Activated naive CD8-positive, alpha-beta T cell treated with anti-CD3 and anti-CD28 coated beads for 36 hours (primary cell): ENCODE results near the gene TAGAP. TPM values are rescaled to one million over a fixed set of nuclear protein-coding genes. Genes with fewer than 3 reads are reported as not detected.
"Not testable (repeated sequence)": the region's sequence is repeated elsewhere in the genome, so short reads cannot be mapped to it uniquely, and the experiment has no call there.

ENCODE experiments used
- DNase-seq: peaks from one replicate; pipeline ENCODE4 v3.0.0; 2021
- H3K27ac Mint-ChIP-seq: one replicate; pipeline ENCODE4 v1.8.0; 2022; ENCODE audit warnings: mild to moderate bottlenecking, moderate library complexity, mixed read lengths
- H3K27me3 Mint-ChIP-seq: one replicate; pipeline ENCODE4 v1.8.0; 2022; ENCODE audit warnings: mild to moderate bottlenecking, mixed read lengths
- H3K36me3 Mint-ChIP-seq: one replicate; pipeline ENCODE4 v1.8.0; 2021; ENCODE audit warnings: mild to moderate bottlenecking, mixed read lengths
- H3K4me1 Mint-ChIP-seq: one replicate; pipeline ENCODE4 v1.8.0; 2021; ENCODE audit warnings: mixed read lengths
- H3K4me3 Mint-ChIP-seq: one replicate; pipeline ENCODE4 v1.8.0; 2022; ENCODE audit warnings: mild to moderate bottlenecking, moderate library complexity, mixed read lengths
- H3K9me3 Mint-ChIP-seq: one replicate; pipeline ENCODE4 v1.8.0; 2022; ENCODE audit warnings: mixed read lengths
- total RNA-seq, 2 experiments: library from RNA; stranded (reverse); gene quantifications; one replicate each; pipeline ENCODE4 v1.2.3, GENCODE V29; 2021

TAGAP gene
- total RNA-seq, 2 experiments from 2014 or later: 167 to 175 TPM

GRCh38 chr6:159017757-159018559 lies 26.8 kb downstream of the TAGAP start:
- Mint-ChIP-seq H3K27me3 (no peaks in the 10 kb centered on the region), H3K27ac (peak overlapping the region; percentile 94), H3K4me1 (peaks cover 42% of the 10 kb centered on the region), H3K4me3 (peak overlapping the region; percentile 26), H3K36me3 (peaks cover 34% of the 10 kb centered on the region), H3K9me3 (peaks cover 10% of the 10 kb centered on the region)
- no peak for DNase-seq

- H3K27me3 Mint-ChIP-seq: no peaks in the 10 kb centered on the region
- peaks cover 50% of the 10 kb centered on the region for H3K4me1 Mint-ChIP-seq
- H3K4me3 Mint-ChIP-seq: no peak overlapping the region
- peaks cover 19% of the 10 kb centered on the region for H3K36me3 Mint-ChIP-seq
- no peak for DNase-seq
- no peaks in the 10 kb centered on the region for H3K9me3 Mint-ChIP-seq
- no peak overlapping the region for H3K27ac Mint-ChIP-seq
Measured at GRCh38 chr6:159014406-159014805, 30.4 kb downstream of the TAGAP start.

GRCh38 chr6:159013229-159013628 lies 31.6 kb downstream of the TAGAP start:
- Mint-ChIP-seq H3K27ac (no peak overlapping the region), H3K27me3 (no peaks in the 10 kb centered on the region), H3K4me1 (peaks cover 43% of the 10 kb centered on the region), H3K36me3 (peaks cover 11% of the 10 kb centered on the region), H3K9me3 (no peaks in the 10 kb centered on the region), H3K4me3 (no peak overlapping the region)
- no peak for DNase-seq

- DNase-seq: no peak
- no peaks in the 10 kb centered on the region for H3K9me3 Mint-ChIP-seq
- H3K27ac Mint-ChIP-seq: no peak overlapping the region
- H3K36me3 Mint-ChIP-seq: peaks cover 11% of the 10 kb centered on the region
- no peak overlapping the region for H3K4me3 Mint-ChIP-seq
- H3K4me1 Mint-ChIP-seq: peaks cover 36% of the 10 kb centered on the region
- H3K27me3 Mint-ChIP-seq: no peaks in the 10 kb centered on the region
Measured at GRCh38 chr6:159012201-159012600, 32.6 kb downstream of the TAGAP start.

GRCh38 chr6:159010037-159010612 lies 34.7 kb downstream of the TAGAP start:
- not testable (repeated sequence) for H3K9me3 Mint-ChIP-seq, H3K36me3 Mint-ChIP-seq, H3K27ac Mint-ChIP-seq, H3K27me3 Mint-ChIP-seq, H3K4me3 Mint-ChIP-seq, DNase-seq
- H3K4me1 Mint-ChIP-seq: peaks cover 30% of the 10 kb centered on the region

- Mint-ChIP-seq H3K27me3 (no peaks in the 10 kb centered on the region), H3K4me1 (peaks cover 28% of the 10 kb centered on the region), H3K4me3 (no peak overlapping the region), H3K9me3 (no peaks in the 10 kb centered on the region), H3K36me3 (peaks cover 3% of the 10 kb centered on the region), H3K27ac (no peak overlapping the region)
- no peak for DNase-seq
Measured at GRCh38 chr6:159008656-159009288, 36.0 kb downstream of the TAGAP start.

- no peak overlapping the region for H3K27ac Mint-ChIP-seq
- H3K4me3 Mint-ChIP-seq: no peak overlapping the region
- H3K36me3 Mint-ChIP-seq: peaks cover 3% of the 10 kb centered on the region
- no peak for DNase-seq
- H3K9me3 Mint-ChIP-seq: no peaks in the 10 kb centered on the region
- H3K27me3 Mint-ChIP-seq: no peaks in the 10 kb centered on the region
- peaks cover 21% of the 10 kb centered on the region for H3K4me1 Mint-ChIP-seq
Measured at GRCh38 chr6:159007510-159007909, 37.3 kb downstream of the TAGAP start.

GRCh38 chr6:159005436-159005835 lies 39.4 kb downstream of the TAGAP start:
- Mint-ChIP-seq H3K9me3 (no peaks in the 10 kb centered on the region), H3K27me3 (no peaks in the 10 kb centered on the region), H3K4me1 (peaks cover 22% of the 10 kb centered on the region), H3K27ac (no peak overlapping the region), H3K4me3 (no peak overlapping the region), H3K36me3 (no peaks in the 10 kb centered on the region)
- DNase-seq: no peak

- no peaks in the 10 kb centered on the region for H3K27me3 Mint-ChIP-seq
- H3K36me3 Mint-ChIP-seq: no peaks in the 10 kb centered on the region
- no peak overlapping the region for H3K4me3 Mint-ChIP-seq
- no peak for DNase-seq
- no peaks in the 10 kb centered on the region for H3K9me3 Mint-ChIP-seq
- no peak overlapping the region for H3K27ac Mint-ChIP-seq
- peaks cover 19% of the 10 kb centered on the region for H3K4me1 Mint-ChIP-seq
Measured at GRCh38 chr6:159004592-159004991, 40.2 kb downstream of the TAGAP start.

- no peak overlapping the region for H3K27ac Mint-ChIP-seq
- H3K4me3 Mint-ChIP-seq: no peak overlapping the region
- no peaks in the 10 kb centered on the region for H3K36me3 Mint-ChIP-seq
- peaks cover 17% of the 10 kb centered on the region for H3K4me1 Mint-ChIP-seq
- no peaks in the 10 kb centered on the region for H3K27me3 Mint-ChIP-seq
- no peaks in the 10 kb centered on the region for H3K9me3 Mint-ChIP-seq
- no peak for DNase-seq
Measured at GRCh38 chr6:159002432-159003155, 42.2 kb downstream of the TAGAP start.

GRCh38 chr6:158999666-159000403 lies 45.0 kb downstream of the TAGAP start, which contains the start of gene RSPH3:
TSS of gene RSPH3 (minus strand) at chr6:159000202. CDS start at chr6:158999550, 652 bp downstream.
- DNase-seq: peak; percentile 96
- H3K4me3 Mint-ChIP-seq: peak within 1 kb of the TSS; percentile 97
- H3K36me3 Mint-ChIP-seq: peaks cover 6% of the 10 kb centered on the region
- H3K27ac Mint-ChIP-seq: peak within 1 kb of the TSS; percentile 80
- H3K4me1 Mint-ChIP-seq: peaks cover 36% of the 10 kb centered on the region
- no peaks in the 10 kb centered on the region for H3K27me3 Mint-ChIP-seq
- H3K9me3 Mint-ChIP-seq: no peaks in the 10 kb centered on the region

GRCh38 chr6:158999154-158999665 lies 45.6 kb downstream of the TAGAP start:
- Mint-ChIP-seq H3K9me3 (no peaks in the 10 kb centered on the region), H3K4me1 (peaks cover 37% of the 10 kb centered on the region), H3K27me3 (no peaks in the 10 kb centered on the region), H3K36me3 (peaks cover 7% of the 10 kb centered on the region), H3K27ac (peak overlapping the region; percentile 80), H3K4me3 (peak overlapping the region; percentile 97)
- DNase-seq: no peak

GRCh38 chr6:158996856-158997255 lies 47.9 kb downstream of the TAGAP start:
- H3K27me3 Mint-ChIP-seq: no peaks in the 10 kb centered on the region
- H3K4me1 Mint-ChIP-seq: peaks cover 32% of the 10 kb centered on the region
- H3K9me3 Mint-ChIP-seq: no peaks in the 10 kb centered on the region
- DNase-seq: no peak
- H3K36me3 Mint-ChIP-seq: peaks cover 10% of the 10 kb centered on the region
- no peak overlapping the region for H3K4me3 Mint-ChIP-seq
- no peak overlapping the region for H3K27ac Mint-ChIP-seq

GRCh38 chr6:158993639-158994038 lies 51.2 kb downstream of the TAGAP start:
- no peak overlapping the region for H3K27ac Mint-ChIP-seq
- DNase-seq: no peak
- H3K27me3 Mint-ChIP-seq: no peaks in the 10 kb centered on the region
- H3K4me3 Mint-ChIP-seq: no peak overlapping the region
- peaks cover 26% of the 10 kb centered on the region for H3K36me3 Mint-ChIP-seq
- H3K4me1 Mint-ChIP-seq: peaks cover 35% of the 10 kb centered on the region
- peaks cover 3% of the 10 kb centered on the region for H3K9me3 Mint-ChIP-seq
